ENCODE measurements around the gene CADPS. TPM values are rescaled to one million over a fixed set of nuclear protein-coding genes. Genes with fewer than 3 reads are reported as not detected.

CADPS gene
- total RNA-seq, 1 donor from 2014 or later, result 265 TPM

GRCh38 chr3:62601238-62602070 lies 273.8 kb downstream of the CADPS start:
- no peaks in the 10 kb centered on the region for H3K36me3 Mint-ChIP-seq (ENCODE audit: unreplicated experiment)
- peaks cover 38% of the 10 kb centered on the region for H3K4me1 Mint-ChIP-seq (ENCODE audit: low read depth, unreplicated experiment)
- no peak for DNase-seq
- H3K4me3 Mint-ChIP-seq (ENCODE audit: unreplicated experiment), result peak overlapping the region; percentile 83
- peak overlapping the region; percentile 95 for H3K27ac Mint-ChIP-seq (ENCODE audit: unreplicated experiment)
- H3K9me3 Mint-ChIP-seq (ENCODE audit: unreplicated experiment), result peaks cover 3% of the 10 kb centered on the region
- peaks cover 4% of the 10 kb centered on the region for H3K27me3 Mint-ChIP-seq (ENCODE audit: unreplicated experiment)
- TF ChIP-seq CTCF (IDR thresholded peaks at IDR 0.05; ENCODE audit: partially characterized antibody, unreplicated experiment), result no peak

DNA sequence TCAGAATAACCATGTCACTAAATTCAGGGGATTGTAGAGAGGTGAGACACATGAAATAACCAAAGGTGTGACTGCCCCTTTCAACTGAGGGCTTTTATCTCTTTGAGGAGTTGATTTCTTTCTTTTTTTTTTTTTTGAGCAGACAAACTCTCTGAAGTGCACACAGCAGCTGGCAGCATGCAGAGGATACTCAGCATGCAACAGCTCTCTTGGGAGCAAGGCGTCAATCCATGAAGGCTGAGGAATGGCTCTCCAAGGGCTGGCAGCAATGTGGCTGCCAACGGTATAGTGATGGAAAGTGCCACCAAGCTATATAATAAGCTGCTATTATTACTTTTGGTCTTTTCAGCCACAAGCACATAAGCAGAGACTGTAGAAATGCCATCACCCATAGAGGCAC lies 275.2 kb downstream of the CADPS start:
- Mint-ChIP-seq H3K4me3 (ENCODE audit: unreplicated experiment) (no peak overlapping the region), H3K27me3 (ENCODE audit: unreplicated experiment) (peaks cover 4% of the 10 kb centered on the region), H3K27ac (ENCODE audit: unreplicated experiment) (peak overlapping the region; percentile 44), H3K9me3 (ENCODE audit: unreplicated experiment) (peaks cover 3% of the 10 kb centered on the region), H3K4me1 (ENCODE audit: low read depth, unreplicated experiment) (peaks cover 31% of the 10 kb centered on the region), H3K36me3 (ENCODE audit: unreplicated experiment) (no peaks in the 10 kb centered on the region)
- no peak for TF ChIP-seq CTCF (IDR thresholded peaks at IDR 0.05; ENCODE audit: partially characterized antibody, unreplicated experiment)
- peak; percentile 26 for DNase-seq

DNA sequence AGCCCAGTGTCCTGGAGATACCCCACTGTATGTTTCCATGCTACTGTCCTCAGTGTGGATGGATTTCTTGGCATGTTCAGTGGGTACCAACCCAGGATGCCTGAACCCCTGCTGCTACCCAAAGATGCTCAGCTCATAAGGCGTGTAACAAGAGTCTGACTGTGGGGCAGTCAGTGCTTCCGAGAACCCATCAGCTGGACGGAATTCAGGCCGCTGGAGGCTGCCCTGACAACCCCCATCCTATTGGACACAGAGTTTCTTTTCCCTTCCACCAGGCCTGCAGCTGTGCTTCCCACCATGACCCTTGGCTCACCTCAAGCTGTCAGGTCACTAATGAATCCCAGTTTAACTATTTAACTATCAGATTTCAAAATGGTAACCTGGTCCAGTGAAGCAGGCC lies 277.7 kb downstream of the CADPS start:
- Mint-ChIP-seq H3K27ac (ENCODE audit: unreplicated experiment) (no peak overlapping the region), H3K9me3 (ENCODE audit: unreplicated experiment) (peaks cover 3% of the 10 kb centered on the region), H3K27me3 (ENCODE audit: unreplicated experiment) (peaks cover 1% of the 10 kb centered on the region), H3K4me3 (ENCODE audit: unreplicated experiment) (no peak overlapping the region), H3K4me1 (ENCODE audit: low read depth, unreplicated experiment) (peaks cover 20% of the 10 kb centered on the region), H3K36me3 (ENCODE audit: unreplicated experiment) (no peaks in the 10 kb centered on the region)
- no peak for DNase-seq
- no peak for TF ChIP-seq CTCF (IDR thresholded peaks at IDR 0.05; ENCODE audit: partially characterized antibody, unreplicated experiment)

DNA sequence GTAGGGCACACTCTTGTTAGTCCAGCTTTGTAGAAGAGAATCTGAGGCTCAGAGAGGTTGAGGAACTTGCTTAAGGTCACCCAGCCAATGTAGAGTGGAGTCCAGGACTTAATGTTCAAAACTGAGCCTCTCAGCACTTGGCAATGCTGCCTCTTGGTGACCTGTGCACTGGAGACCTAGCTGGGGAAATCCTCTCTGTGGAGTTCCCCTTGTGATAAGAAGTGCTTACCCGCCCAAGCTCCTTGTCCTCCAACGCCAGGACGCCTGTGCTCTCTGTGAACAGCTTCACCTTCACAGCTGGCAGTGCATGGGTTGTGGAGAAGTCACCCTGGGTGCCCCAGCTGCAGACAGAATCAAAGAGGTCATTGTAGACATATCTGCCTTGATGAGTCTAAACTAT lies 282.8 kb downstream of the CADPS start:
- Mint-ChIP-seq H3K4me3 (ENCODE audit: unreplicated experiment) (no peak overlapping the region), H3K27ac (ENCODE audit: unreplicated experiment) (no peak overlapping the region), H3K36me3 (ENCODE audit: unreplicated experiment) (no peaks in the 10 kb centered on the region), H3K27me3 (ENCODE audit: unreplicated experiment) (no peaks in the 10 kb centered on the region), H3K4me1 (ENCODE audit: low read depth, unreplicated experiment) (peaks cover 2% of the 10 kb centered on the region), H3K9me3 (ENCODE audit: unreplicated experiment) (no peaks in the 10 kb centered on the region)
- no peak for DNase-seq
- TF ChIP-seq CTCF (IDR thresholded peaks at IDR 0.05; ENCODE audit: partially characterized antibody, unreplicated experiment), result no peak

DNA sequence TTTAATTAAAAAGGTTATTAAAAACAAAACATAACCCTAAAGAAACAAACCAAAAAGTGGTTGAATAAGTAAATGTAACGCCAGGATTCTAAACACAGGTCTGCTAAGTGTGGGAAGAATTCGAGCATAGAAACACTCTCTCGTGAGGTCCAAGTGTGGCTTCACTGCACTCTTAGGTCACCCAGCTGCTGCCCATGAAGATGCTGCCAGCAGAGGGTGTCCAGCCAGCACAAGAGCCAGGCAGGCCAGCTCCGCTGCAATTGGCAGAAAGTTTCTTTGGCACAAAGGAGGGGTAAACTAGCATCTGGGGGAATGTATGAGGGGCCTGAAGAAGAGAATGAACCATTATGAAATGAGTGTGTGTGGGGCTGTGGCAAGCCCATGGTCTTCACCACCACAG lies 286.1 kb downstream of the CADPS start:
- no peak for TF ChIP-seq CTCF (IDR thresholded peaks at IDR 0.05; ENCODE audit: partially characterized antibody, unreplicated experiment)
- Mint-ChIP-seq H3K27me3 (ENCODE audit: unreplicated experiment) (peaks cover 2% of the 10 kb centered on the region), H3K36me3 (ENCODE audit: unreplicated experiment) (no peaks in the 10 kb centered on the region), H3K9me3 (ENCODE audit: unreplicated experiment) (no peaks in the 10 kb centered on the region), H3K4me3 (ENCODE audit: unreplicated experiment) (no peak overlapping the region), H3K4me1 (ENCODE audit: low read depth, unreplicated experiment) (peaks cover 2% of the 10 kb centered on the region), H3K27ac (ENCODE audit: unreplicated experiment) (no peak overlapping the region)
- no peak for DNase-seq

Data from glutamatergic neuron (in vitro differentiated cells).